GM12873 (cell line): ENCODE measurements around the gene SATB1.

Experiments
- CTCF ChIP-seq: IDR thresholded peaks from 2 replicates; pipeline ENCODE4 v1.5.1; 2012; ENCODE audit warnings: low read depth, mild to moderate bottlenecking, moderate library complexity, low read length, control low read depth; ENCODE audit not compliant: insufficient read depth; ENCODE audit errors: missing control alignments

Gene SATB1

DNA sequence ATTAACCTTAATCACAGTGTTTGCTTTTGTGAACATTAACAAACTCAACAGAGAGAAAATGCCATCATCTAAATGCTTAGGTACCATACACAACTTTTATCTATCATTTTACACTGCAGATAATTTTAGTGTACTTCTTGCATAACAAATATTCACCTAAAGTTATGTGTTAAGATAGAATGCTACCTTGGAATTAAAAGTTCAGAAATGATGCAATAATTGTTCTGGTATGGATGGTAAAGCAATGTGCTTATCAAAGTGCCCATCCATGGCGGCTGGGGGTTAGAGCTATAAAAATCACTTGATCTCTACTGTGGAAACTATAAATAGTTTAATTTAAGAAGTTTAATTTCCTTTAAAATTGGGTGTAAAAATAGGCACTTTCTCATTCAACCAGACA lies 28.7 kb downstream of the SATB1 start:
- no peak for TF ChIP-seq CTCF

DNA sequence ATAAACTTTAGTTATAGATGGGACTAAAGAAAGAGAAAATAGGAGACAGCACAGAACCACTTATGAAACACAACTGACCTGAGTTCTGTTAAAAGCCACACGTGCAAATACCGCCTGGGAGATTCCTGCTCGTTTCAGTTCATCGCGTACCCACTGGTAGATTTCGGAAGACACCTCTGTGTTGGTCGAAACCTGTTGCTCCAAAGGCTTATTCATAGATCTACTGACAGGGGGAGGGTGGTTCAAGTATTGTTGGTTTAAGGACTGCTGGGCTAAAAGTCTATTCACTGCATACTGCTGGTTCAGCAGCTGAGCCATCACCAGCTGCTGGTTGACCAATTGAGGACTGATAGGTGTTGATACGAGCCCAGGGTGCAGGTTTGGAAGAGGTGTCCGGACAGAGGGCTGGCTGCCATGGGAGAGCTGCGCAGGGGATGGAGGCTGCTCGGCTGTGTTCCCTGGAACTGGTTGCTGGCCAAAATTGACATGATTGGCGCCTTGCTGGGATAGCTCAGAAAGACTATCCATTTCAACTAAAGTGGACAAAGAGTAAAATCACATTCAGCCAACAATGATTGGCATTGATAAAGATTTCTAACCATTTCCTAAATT lies 30.6 kb downstream of the SATB1 start:
- TF ChIP-seq CTCF, result no peak

DNA sequence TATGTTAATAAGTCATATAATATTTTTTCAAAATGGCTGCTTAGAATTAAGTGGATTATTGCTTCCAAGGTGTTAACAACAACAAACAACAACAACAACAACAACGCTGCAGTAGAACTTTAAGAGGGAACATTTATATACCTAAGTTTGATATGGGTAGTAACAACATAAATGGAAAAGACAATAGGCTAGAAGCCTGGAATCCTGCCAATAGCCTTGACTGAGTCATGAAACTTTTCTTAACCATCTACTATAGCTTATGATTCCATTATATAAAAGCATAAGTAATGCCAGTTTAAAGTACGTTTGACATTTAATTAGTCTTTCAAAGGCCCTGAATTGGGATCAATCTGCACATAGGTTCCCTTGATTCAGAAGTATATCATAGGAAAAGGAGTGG lies 31.2 kb downstream of the SATB1 start:
- no peak for TF ChIP-seq CTCF

DNA sequence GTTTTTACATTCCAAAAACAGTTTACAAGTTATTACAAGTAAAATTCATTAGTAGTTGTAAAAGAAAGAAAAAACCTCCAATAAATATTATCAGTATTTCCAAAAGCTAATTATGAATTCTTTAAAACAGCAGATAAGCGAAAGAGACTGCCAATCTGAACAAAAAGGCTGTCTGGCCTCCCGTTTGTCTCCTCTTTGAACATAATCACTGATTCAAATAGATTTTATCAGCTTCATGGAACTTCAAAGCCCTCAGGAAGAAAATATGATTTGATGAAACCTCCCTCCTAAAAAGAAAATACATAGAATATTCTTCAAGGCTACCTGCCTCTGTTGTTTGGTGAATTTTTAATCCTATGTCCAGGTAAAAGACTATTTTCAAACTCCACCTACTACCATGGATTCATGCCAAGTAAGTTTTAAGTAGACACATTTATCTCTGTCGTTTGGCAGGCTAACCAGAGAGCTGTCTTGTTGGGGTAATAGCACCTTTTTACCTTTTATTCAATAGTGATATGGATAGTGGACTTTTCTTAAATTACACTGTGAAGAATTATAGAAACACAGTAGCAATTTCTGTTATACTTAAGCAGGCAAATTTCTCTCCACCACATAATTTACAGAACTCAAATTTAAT lies 35.0 kb downstream of the SATB1 start:
- TF ChIP-seq CTCF, result no peak

- TF ChIP-seq CTCF, result peak; percentile 46
These were observed 35.9 kb downstream of the SATB1 start for GRCh38 chr3:18389108-18389733.

GRCh38 chr3:18386274-18386890 lies 38.8 kb downstream of the SATB1 start:
- TF ChIP-seq CTCF, result no peak

DNA sequence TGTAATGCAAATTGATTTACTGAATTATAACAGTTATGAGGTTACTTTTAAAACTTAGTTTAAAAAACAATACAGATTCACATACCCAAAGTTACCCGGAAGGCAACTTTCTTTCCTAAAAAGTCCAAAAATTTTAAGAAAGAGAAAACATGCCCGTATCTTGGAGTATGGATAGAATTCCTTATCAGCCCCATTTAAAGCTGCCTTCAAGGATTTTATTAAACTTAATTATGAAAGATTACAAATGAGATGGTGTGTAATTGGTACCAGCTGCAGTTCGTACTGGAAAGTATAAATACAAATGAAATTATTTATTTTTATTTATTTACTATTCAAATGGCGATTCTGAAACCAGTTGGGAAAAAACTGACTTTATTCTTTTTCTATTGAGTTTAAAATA lies 39.4 kb downstream of the SATB1 start:
- no peak for TF ChIP-seq CTCF
